SK-N-SH treated with all-trans-retinoic acid at 6 μM for 48 hours (cell line): ENCODE measurements around the gene CASZ1.

Experiments used
- ESRRG ChIP-seq: fragments of 250-450 bp; sonication (Bioruptor Pico); IDR thresholded peaks from 2 replicates; pipeline ENCODE4 v1.6.1; 2021; ENCODE audit warnings: mild to moderate bottlenecking
- ISL1 ChIP-seq: fragments of 250-450 bp; sonication (Bioruptor Pico); IDR thresholded peaks from 2 replicates; pipeline ENCODE4 v2.1.2; 2022; ENCODE audit warnings: mild to moderate bottlenecking, moderate library complexity
- POU6F1 ChIP-seq: fragments of 250-450 bp; sonication (Bioruptor Pico); IDR thresholded peaks from 2 replicates; pipeline ENCODE4 v1.8.0; 2021; ENCODE audit warnings: low read depth, mild to moderate bottlenecking, moderate library complexity, borderline replicate concordance
- RARB ChIP-seq: fragments of 250-450 bp; sonication (Bioruptor Pico); IDR thresholded peaks from 2 replicates; pipeline ENCODE4 v1.8.0; 2021; ENCODE audit warnings: mild to moderate bottlenecking, moderate library complexity
- TOX ChIP-seq: fragments of 250-450 bp; sonication (Bioruptor Pico); IDR thresholded peaks from 2 replicates; pipeline ENCODE4 v1.8.0; 2021; ENCODE audit warnings: mild to moderate bottlenecking, moderate library complexity, borderline replicate concordance
- ZC3H10 ChIP-seq: fragments of 250-450 bp; sonication (Bioruptor Pico); IDR thresholded peaks from 2 replicates; pipeline ENCODE4 v1.5.1; 2021; ENCODE audit warnings: mild to moderate bottlenecking, moderate library complexity
- ZFP3 ChIP-seq: fragments of 250-450 bp; sonication (Bioruptor Pico); IDR thresholded peaks from 2 replicates; pipeline ENCODE4 v1.5.0; 2020; ENCODE audit warnings: mild to moderate bottlenecking, moderate library complexity
- ZNF70 ChIP-seq: fragments of 450-650 bp; formaldehyde crosslinking; IDR thresholded peaks from 2 replicates; pipeline ENCODE4 v1.5.0; 2020; ENCODE audit warnings: mild to moderate bottlenecking, moderate library complexity
- ZNF8 ChIP-seq: fragments of 450-650 bp; formaldehyde crosslinking; IDR thresholded peaks from 2 replicates; pipeline ENCODE4 v1.5.0; 2020; ENCODE audit warnings: mild to moderate bottlenecking, moderate library complexity
- TF ChIP-seq, protein P1 (sequence below): fragments of 250-450 bp; sonication (Bioruptor Pico); IDR thresholded peaks from 2 replicates; pipeline ENCODE4 v1.5.1; 2021; ENCODE audit warnings: mild to moderate bottlenecking, moderate library complexity
- TF ChIP-seq, protein P2 (sequence below): fragments of 250-450 bp; sonication (Bioruptor Pico); IDR thresholded peaks from 2 replicates; pipeline ENCODE4 v1.8.0; 2020; ENCODE audit warnings: mild to moderate bottlenecking, moderate library complexity, borderline replicate concordance
- TF ChIP-seq, protein P3 (sequence below): fragments of 250-450 bp; sonication (Bioruptor Pico); IDR thresholded peaks from 2 replicates; pipeline ENCODE4 v1.5.0; 2020; ENCODE audit warnings: mild to moderate bottlenecking, moderate library complexity

- TF ChIP-seq, protein P1, sequence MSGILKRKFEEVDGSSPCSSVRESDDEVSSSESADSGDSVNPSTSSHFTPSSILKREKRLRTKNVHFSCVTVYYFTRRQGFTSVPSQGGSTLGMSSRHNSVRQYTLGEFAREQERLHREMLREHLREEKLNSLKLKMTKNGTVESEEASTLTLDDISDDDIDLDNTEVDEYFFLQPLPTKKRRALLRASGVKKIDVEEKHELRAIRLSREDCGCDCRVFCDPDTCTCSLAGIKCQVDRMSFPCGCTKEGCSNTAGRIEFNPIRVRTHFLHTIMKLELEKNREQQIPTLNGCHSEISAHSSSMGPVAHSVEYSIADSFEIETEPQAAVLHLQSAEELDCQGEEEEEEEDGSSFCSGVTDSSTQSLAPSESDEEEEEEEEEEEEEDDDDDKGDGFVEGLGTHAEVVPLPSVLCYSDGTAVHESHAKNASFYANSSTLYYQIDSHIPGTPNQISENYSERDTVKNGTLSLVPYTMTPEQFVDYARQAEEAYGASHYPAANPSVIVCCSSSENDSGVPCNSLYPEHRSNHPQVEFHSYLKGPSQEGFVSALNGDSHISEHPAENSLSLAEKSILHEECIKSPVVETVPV (CRISPR knock-in tag): no peak
- TF ChIP-seq, protein P2, sequence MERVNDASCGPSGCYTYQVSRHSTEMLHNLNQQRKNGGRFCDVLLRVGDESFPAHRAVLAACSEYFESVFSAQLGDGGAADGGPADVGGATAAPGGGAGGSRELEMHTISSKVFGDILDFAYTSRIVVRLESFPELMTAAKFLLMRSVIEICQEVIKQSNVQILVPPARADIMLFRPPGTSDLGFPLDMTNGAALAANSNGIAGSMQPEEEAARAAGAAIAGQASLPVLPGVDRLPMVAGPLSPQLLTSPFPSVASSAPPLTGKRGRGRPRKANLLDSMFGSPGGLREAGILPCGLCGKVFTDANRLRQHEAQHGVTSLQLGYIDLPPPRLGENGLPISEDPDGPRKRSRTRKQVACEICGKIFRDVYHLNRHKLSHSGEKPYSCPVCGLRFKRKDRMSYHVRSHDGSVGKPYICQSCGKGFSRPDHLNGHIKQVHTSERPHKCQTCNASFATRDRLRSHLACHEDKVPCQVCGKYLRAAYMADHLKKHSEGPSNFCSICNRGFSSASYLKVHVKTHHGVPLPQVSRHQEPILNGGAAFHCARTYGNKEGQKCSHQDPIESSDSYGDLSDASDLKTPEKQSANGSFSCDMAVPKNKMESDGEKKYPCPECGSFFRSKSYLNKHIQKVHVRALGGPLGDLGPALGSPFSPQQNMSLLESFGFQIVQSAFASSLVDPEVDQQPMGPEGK (CRISPR knock-in tag): no peak
- no peak for TF ChIP-seq ZNF70 (CRISPR knock-in tag)
- no peak for TF ChIP-seq RARB
- TF ChIP-seq, protein P3, sequence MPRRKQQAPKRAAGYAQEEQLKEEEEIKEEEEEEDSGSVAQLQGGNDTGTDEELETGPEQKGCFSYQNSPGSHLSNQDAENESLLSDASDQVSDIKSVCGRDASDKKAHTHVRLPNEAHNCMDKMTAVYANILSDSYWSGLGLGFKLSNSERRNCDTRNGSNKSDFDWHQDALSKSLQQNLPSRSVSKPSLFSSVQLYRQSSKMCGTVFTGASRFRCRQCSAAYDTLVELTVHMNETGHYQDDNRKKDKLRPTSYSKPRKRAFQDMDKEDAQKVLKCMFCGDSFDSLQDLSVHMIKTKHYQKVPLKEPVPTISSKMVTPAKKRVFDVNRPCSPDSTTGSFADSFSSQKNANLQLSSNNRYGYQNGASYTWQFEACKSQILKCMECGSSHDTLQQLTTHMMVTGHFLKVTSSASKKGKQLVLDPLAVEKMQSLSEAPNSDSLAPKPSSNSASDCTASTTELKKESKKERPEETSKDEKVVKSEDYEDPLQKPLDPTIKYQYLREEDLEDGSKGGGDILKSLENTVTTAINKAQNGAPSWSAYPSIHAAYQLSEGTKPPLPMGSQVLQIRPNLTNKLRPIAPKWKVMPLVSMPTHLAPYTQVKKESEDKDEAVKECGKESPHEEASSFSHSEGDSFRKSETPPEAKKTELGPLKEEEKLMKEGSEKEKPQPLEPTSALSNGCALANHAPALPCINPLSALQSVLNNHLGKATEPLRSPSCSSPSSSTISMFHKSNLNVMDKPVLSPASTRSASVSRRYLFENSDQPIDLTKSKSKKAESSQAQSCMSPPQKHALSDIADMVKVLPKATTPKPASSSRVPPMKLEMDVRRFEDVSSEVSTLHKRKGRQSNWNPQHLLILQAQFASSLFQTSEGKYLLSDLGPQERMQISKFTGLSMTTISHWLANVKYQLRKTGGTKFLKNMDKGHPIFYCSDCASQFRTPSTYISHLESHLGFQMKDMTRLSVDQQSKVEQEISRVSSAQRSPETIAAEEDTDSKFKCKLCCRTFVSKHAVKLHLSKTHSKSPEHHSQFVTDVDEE (CRISPR knock-in tag): no peak
- TF ChIP-seq TOX (CRISPR knock-in tag): no peak
- TF ChIP-seq ZFP3: no peak
- no peak for TF ChIP-seq ISL1 (CRISPR knock-in tag)
- TF ChIP-seq ESRRG (CRISPR knock-in tag): no peak
- no peak for TF ChIP-seq ZC3H10 (CRISPR knock-in tag)
- TF ChIP-seq ZNF8: no peak
- no peak for TF ChIP-seq POU6F1 (CRISPR knock-in tag)
Measured at GRCh38 chr1:10755970-10756521, 40.4 kb downstream of the CASZ1 start.
